ENCODE measurements around the gene TMEM151A. TPM values are rescaled to one million over a fixed set of nuclear protein-coding genes. Genes with fewer than 3 reads are reported as not detected.

Gene TMEM151A
- total RNA-seq, 1 donor, result 0.36 TPM

GRCh38 chr11:66325263-66325671 lies 33.6 kb downstream of the TMEM151A start:
- TF ChIP-seq, protein P1, sequence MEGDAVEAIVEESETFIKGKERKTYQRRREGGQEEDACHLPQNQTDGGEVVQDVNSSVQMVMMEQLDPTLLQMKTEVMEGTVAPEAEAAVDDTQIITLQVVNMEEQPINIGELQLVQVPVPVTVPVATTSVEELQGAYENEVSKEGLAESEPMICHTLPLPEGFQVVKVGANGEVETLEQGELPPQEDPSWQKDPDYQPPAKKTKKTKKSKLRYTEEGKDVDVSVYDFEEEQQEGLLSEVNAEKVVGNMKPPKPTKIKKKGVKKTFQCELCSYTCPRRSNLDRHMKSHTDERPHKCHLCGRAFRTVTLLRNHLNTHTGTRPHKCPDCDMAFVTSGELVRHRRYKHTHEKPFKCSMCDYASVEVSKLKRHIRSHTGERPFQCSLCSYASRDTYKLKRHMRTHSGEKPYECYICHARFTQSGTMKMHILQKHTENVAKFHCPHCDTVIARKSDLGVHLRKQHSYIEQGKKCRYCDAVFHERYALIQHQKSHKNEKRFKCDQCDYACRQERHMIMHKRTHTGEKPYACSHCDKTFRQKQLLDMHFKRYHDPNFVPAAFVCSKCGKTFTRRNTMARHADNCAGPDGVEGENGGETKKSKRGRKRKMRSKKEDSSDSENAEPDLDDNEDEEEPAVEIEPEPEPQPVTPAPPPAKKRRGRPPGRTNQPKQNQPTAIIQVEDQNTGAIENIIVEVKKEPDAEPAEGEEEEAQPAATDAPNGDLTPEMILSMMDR (IDR thresholded peaks at IDR 0.05; ENCODE audit: extremely low read depth, low read depth, low read length), result no peak
- Histone ChIP-seq H3K79me2 (ENCODE audit: insufficient read depth, low read length) (no peaks in the 10 kb centered on the region), H3K9me3 (ENCODE audit: low read depth, low read length) (no peaks in the 10 kb centered on the region), H3K4me1 (ENCODE audit: insufficient read depth, low read length) (peaks cover 59% of the 10 kb centered on the region), H3K4me3 (ENCODE audit: insufficient read depth, low read length) (no peak overlapping the region), H4K20me1 (ENCODE audit: insufficient read depth, low read length) (no peaks in the 10 kb centered on the region), H3K36me3 (ENCODE audit: insufficient read depth, low read length) (no peaks in the 10 kb centered on the region), H3K4me2 (ENCODE audit: insufficient read depth, low read length) (no peak overlapping the region), H2AFZ (ENCODE audit: low read length) (no peak overlapping the region), H3K27ac (ENCODE audit: low read depth, low read length) (peak overlapping the region; percentile 7), H3K27me3 (ENCODE audit: insufficient read depth, low read length) (no peaks in the 10 kb centered on the region)
- peak; percentile 65 for DNase-seq (ENCODE audit: insufficient read length, low spot score, missing footprints)

- peaks cover 5% of the 10 kb centered on the region for H3K36me3 ChIP-seq (ENCODE audit: insufficient read depth, low read length)
- no peaks in the 10 kb centered on the region for H3K9me3 ChIP-seq (ENCODE audit: low read depth, low read length)
- no peak overlapping the region for H2AFZ ChIP-seq (ENCODE audit: low read length)
- peak overlapping the region; percentile 51 for H3K4me2 ChIP-seq (ENCODE audit: insufficient read depth, low read length)
- peak; percentile 93 for DNase-seq (ENCODE audit: insufficient read length, low spot score, missing footprints)
- H3K27me3 ChIP-seq (ENCODE audit: insufficient read depth, low read length), result no peaks in the 10 kb centered on the region
- H3K79me2 ChIP-seq (ENCODE audit: insufficient read depth, low read length), result no peaks in the 10 kb centered on the region
- peak overlapping the region; percentile 77 for H3K27ac ChIP-seq (ENCODE audit: low read depth, low read length)
- no peak overlapping the region for H3K4me3 ChIP-seq (ENCODE audit: insufficient read depth, low read length)
- H4K20me1 ChIP-seq (ENCODE audit: insufficient read depth, low read length), result no peaks in the 10 kb centered on the region
- peaks cover 59% of the 10 kb centered on the region for H3K4me1 ChIP-seq (ENCODE audit: insufficient read depth, low read length)
- TF ChIP-seq, protein P1 (IDR thresholded peaks at IDR 0.05; ENCODE audit: extremely low read depth, low read depth, low read length), result no peak
These were observed 34.8 kb downstream of the TMEM151A start for GRCh38 chr11:66326261-66327111.

- Histone ChIP-seq H4K20me1 (ENCODE audit: insufficient read depth, low read length) (peaks cover 4% of the 10 kb centered on the region), H3K79me2 (ENCODE audit: insufficient read depth, low read length) (peaks cover 3% of the 10 kb centered on the region), H3K27me3 (ENCODE audit: insufficient read depth, low read length) (no peaks in the 10 kb centered on the region), H3K4me1 (ENCODE audit: insufficient read depth, low read length) (peaks cover 57% of the 10 kb centered on the region), H3K27ac (ENCODE audit: low read depth, low read length) (peak overlapping the region; percentile 77), H2AFZ (ENCODE audit: low read length) (peak overlapping the region; percentile 63), H3K36me3 (ENCODE audit: insufficient read depth, low read length) (peaks cover 14% of the 10 kb centered on the region), H3K9me3 (ENCODE audit: low read depth, low read length) (no peaks in the 10 kb centered on the region), H3K4me3 (ENCODE audit: insufficient read depth, low read length) (no peak overlapping the region), H3K4me2 (ENCODE audit: insufficient read depth, low read length) (peak overlapping the region; percentile 62)
- peak; percentile 95 for DNase-seq (ENCODE audit: insufficient read length, low spot score, missing footprints)
- TF ChIP-seq, protein P1 (IDR thresholded peaks at IDR 0.05; ENCODE audit: extremely low read depth, low read depth, low read length), result no peak
These were observed 35.7 kb downstream of the TMEM151A start for GRCh38 chr11:66327171-66328030.

DNA sequence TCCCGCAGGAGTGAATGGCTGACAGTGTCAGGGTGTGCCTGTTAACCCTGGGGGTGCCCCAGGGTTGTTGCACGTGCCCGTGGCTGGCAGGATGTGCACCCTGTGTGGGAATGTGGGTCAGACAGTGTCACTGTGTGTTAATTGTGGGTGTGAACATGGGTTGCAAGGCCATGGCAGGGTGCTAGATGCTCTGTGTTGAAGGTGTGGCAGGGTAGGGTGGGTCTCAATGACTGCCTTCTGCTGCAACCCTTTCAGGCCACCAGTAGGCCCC lies 36.3 kb downstream of the TMEM151A start:
- peaks cover 8% of the 10 kb centered on the region for H3K79me2 ChIP-seq (ENCODE audit: insufficient read depth, low read length)
- peak overlapping the region; percentile 62 for H3K4me2 ChIP-seq (ENCODE audit: insufficient read depth, low read length)
- peak overlapping the region; percentile 77 for H3K27ac ChIP-seq (ENCODE audit: low read depth, low read length)
- no peak overlapping the region for H3K4me3 ChIP-seq (ENCODE audit: insufficient read depth, low read length)
- no peaks in the 10 kb centered on the region for H3K9me3 ChIP-seq (ENCODE audit: low read depth, low read length)
- H3K36me3 ChIP-seq (ENCODE audit: insufficient read depth, low read length), result peaks cover 19% of the 10 kb centered on the region
- TF ChIP-seq, protein P1 (IDR thresholded peaks at IDR 0.05; ENCODE audit: extremely low read depth, low read depth, low read length), result no peak
- no peak overlapping the region for H2AFZ ChIP-seq (ENCODE audit: low read length)
- DNase-seq (ENCODE audit: insufficient read length, low spot score, missing footprints), result peak; percentile 79
- H3K27me3 ChIP-seq (ENCODE audit: insufficient read depth, low read length), result no peaks in the 10 kb centered on the region
- peaks cover 10% of the 10 kb centered on the region for H4K20me1 ChIP-seq (ENCODE audit: insufficient read depth, low read length)
- H3K4me1 ChIP-seq (ENCODE audit: insufficient read depth, low read length), result peaks cover 53% of the 10 kb centered on the region
